Activated naive CD4-positive, alpha-beta T cell treated with anti-CD3 and anti-CD28 coated beads, Interleukin-2, amount 50 U/mL, for 24 hours (primary cell): ENCODE results near the gene ACTN3.

Experiments used
- H3K27ac Mint-ChIP-seq: one replicate; pipeline ENCODE4 v1.8.0; 2021; ENCODE audit warnings: mild to moderate bottlenecking, mixed read lengths
- H3K27me3 Mint-ChIP-seq: one replicate; pipeline ENCODE4 v1.8.0; 2021; ENCODE audit warnings: mixed read lengths
- H3K36me3 Mint-ChIP-seq: one replicate; pipeline ENCODE4 v1.8.0; 2021; ENCODE audit warnings: mixed read lengths
- H3K4me1 Mint-ChIP-seq: one replicate; pipeline ENCODE4 v1.8.0; 2021; ENCODE audit warnings: mixed read lengths
- H3K4me3 Mint-ChIP-seq: one replicate; pipeline ENCODE4 v1.8.0; 2021; ENCODE audit warnings: mild to moderate bottlenecking, mixed read lengths
- H3K9me3 Mint-ChIP-seq: one replicate; pipeline ENCODE4 v1.8.0; 2021; ENCODE audit warnings: mixed read lengths

ACTN3 gene

DNA sequence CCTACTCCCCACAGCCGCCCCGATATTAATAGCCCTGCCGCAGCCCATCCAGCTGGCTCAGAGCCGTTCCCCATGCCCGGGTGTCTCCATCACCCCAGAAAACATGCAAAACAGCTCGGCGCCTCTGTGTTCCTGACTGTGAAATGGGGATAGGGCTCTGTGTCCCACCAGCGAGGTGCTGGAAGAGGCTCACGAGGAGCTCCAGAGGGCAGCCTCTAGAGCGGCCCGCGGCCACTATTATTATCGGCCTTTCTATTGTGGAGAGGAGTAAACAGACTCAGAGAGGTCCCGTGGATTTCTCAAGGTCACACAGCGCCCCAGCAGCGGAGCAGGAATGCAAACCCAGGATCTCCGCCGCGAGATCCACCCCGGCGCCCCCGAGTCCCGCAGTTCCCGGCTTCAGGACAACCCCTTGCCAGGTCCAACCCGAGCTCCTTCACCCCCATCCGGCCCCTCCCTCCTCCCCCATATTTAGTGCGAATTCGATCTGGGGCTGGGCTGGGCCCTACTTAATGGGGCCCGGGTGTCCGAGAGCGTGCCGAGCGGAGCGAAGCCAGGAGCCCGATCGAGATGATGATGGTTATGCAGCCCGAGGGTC lies at the start of gene ACTN3:
TSS of gene ACTN3 (plus strand) at position 536 of the 598 bp plus-strand sequence. CDS start at position 571, 35 bp downstream.
- Mint-ChIP-seq H3K4me3 (peak within 1 kb of the TSS; percentile 86), H3K4me1 (peaks cover 38% of the 10 kb centered on the region), H3K27ac (peak within 1 kb of the TSS; percentile 24)

GRCh38 chr11:66497206-66497605 lies 49.5 kb upstream of the ACTN3 start:
- no peak overlapping the region for H3K27ac Mint-ChIP-seq
- no peaks in the 10 kb centered on the region for H3K4me1 Mint-ChIP-seq
- H3K27me3 Mint-ChIP-seq: no peaks in the 10 kb centered on the region
- no peaks in the 10 kb centered on the region for H3K9me3 Mint-ChIP-seq
- H3K36me3 Mint-ChIP-seq: peaks cover 9% of the 10 kb centered on the region
- H3K4me3 Mint-ChIP-seq: no peak overlapping the region

More for the DNA sequence above, at the start of gene ACTN3:
- H3K9me3 Mint-ChIP-seq: no peaks in the 10 kb centered on the region
- H3K27me3 Mint-ChIP-seq: no peaks in the 10 kb centered on the region
- H3K36me3 Mint-ChIP-seq: peaks cover 2% of the 10 kb centered on the region

- H3K4me1 Mint-ChIP-seq: no peaks in the 10 kb centered on the region
- H3K27ac Mint-ChIP-seq: no peak overlapping the region
- H3K27me3 Mint-ChIP-seq: no peaks in the 10 kb centered on the region
- no peak overlapping the region for H3K4me3 Mint-ChIP-seq
- H3K9me3 Mint-ChIP-seq: no peaks in the 10 kb centered on the region
- peaks cover 7% of the 10 kb centered on the region for H3K36me3 Mint-ChIP-seq
Measured at GRCh38 chr11:66498506-66498905, 48.2 kb upstream of the ACTN3 start.

- Mint-ChIP-seq H3K4me1 (no peaks in the 10 kb centered on the region), H3K27me3 (no peaks in the 10 kb centered on the region), H3K9me3 (no peaks in the 10 kb centered on the region), H3K36me3 (peaks cover 9% of the 10 kb centered on the region), H3K27ac (no peak overlapping the region), H3K4me3 (no peak overlapping the region)
Measured at GRCh38 chr11:66505276-66505816, 41.4 kb upstream of the ACTN3 start.

- Mint-ChIP-seq H3K36me3 (peaks cover 6% of the 10 kb centered on the region), H3K27ac (no peak overlapping the region), H3K27me3 (no peaks in the 10 kb centered on the region), H3K4me1 (peaks cover 12% of the 10 kb centered on the region), H3K4me3 (no peak overlapping the region), H3K9me3 (no peaks in the 10 kb centered on the region)
Measured at GRCh38 chr11:66509131-66509561, 37.6 kb upstream of the ACTN3 start.

GRCh38 chr11:66510271-66510989 lies 36.3 kb upstream of the ACTN3 start, which contains the start of gene BBS1:
Gene BBS1, plus strand, starts transcription at chr11:66510635. Its CDS starts 25 bp downstream, at chr11:66510660.
- Mint-ChIP-seq H3K9me3 (no peaks in the 10 kb centered on the region), H3K36me3 (peaks cover 6% of the 10 kb centered on the region), H3K27me3 (no peaks in the 10 kb centered on the region), H3K27ac (peak within 1 kb of the TSS; percentile 73), H3K4me3 (peak within 1 kb of the TSS; percentile 92), H3K4me1 (peaks cover 12% of the 10 kb centered on the region)

GRCh38 chr11:66510990-66511339 lies 35.7 kb upstream of the ACTN3 start:
- Mint-ChIP-seq H3K4me1 (peaks cover 12% of the 10 kb centered on the region), H3K9me3 (no peaks in the 10 kb centered on the region), H3K4me3 (peak overlapping the region; percentile 92), H3K27ac (peak overlapping the region; percentile 73), H3K27me3 (no peaks in the 10 kb centered on the region), H3K36me3 (peaks cover 6% of the 10 kb centered on the region)

GRCh38 chr11:66523611-66524010 lies 23.1 kb upstream of the ACTN3 start:
- Mint-ChIP-seq H3K9me3 (no peaks in the 10 kb centered on the region), H3K4me1 (no peaks in the 10 kb centered on the region), H3K36me3 (peaks cover 15% of the 10 kb centered on the region), H3K4me3 (no peak overlapping the region), H3K27me3 (no peaks in the 10 kb centered on the region), H3K27ac (no peak overlapping the region)

- H3K36me3 Mint-ChIP-seq: peaks cover 15% of the 10 kb centered on the region
- no peaks in the 10 kb centered on the region for H3K9me3 Mint-ChIP-seq
- no peak overlapping the region for H3K27ac Mint-ChIP-seq
- H3K27me3 Mint-ChIP-seq: no peaks in the 10 kb centered on the region
- no peak overlapping the region for H3K4me3 Mint-ChIP-seq
- H3K4me1 Mint-ChIP-seq: no peaks in the 10 kb centered on the region
Measured at GRCh38 chr11:66524304-66525040, 22.2 kb upstream of the ACTN3 start.

DNA sequence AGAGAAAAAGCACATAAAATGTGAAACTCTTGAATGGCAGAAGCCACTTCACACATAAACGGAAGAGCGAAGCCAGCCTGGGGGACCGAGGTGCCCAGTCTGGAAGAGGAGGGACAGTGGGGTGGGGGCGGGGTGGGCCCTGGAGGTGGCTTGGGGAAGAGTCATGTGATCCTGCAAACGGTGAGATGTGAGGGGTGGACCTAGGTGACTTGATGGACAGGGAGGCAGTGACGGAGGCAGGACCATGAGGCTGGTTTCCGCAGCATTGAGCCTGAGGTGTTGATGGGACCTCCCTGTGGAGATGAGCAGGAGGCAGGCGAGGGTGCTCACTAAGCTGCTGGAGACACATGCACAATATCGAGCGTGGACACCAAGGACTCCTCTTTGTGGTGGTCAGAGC lies 17.6 kb upstream of the ACTN3 start:
- no peaks in the 10 kb centered on the region for H3K9me3 Mint-ChIP-seq
- H3K4me3 Mint-ChIP-seq: no peak overlapping the region
- no peak overlapping the region for H3K27ac Mint-ChIP-seq
- peaks cover 4% of the 10 kb centered on the region for H3K36me3 Mint-ChIP-seq
- H3K4me1 Mint-ChIP-seq: no peaks in the 10 kb centered on the region
- H3K27me3 Mint-ChIP-seq: no peaks in the 10 kb centered on the region

DNA sequence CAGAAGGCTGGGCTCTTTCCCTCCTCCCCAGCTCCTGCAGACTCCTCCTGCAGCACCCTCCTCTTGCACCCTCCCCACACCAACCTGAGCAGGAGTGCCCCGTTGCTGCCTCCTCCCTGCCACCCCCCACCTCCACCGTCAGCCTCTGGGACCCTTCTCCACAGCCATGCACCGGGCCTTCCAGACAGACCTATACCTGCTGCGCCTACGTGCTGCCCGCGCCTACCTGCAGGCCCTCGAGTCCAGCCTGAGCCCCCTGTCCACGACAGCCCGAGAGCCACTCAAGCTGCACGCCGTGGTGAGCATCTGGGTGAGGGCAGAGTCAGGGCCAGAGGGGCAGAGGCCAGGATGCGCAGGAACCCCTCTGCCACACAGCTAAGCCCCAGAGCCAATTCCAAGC lies 17.0 kb upstream of the ACTN3 start:
- H3K27me3 Mint-ChIP-seq: no peaks in the 10 kb centered on the region
- no peaks in the 10 kb centered on the region for H3K9me3 Mint-ChIP-seq
- H3K4me1 Mint-ChIP-seq: no peaks in the 10 kb centered on the region
- H3K4me3 Mint-ChIP-seq: no peak overlapping the region
- peaks cover 4% of the 10 kb centered on the region for H3K36me3 Mint-ChIP-seq
- no peak overlapping the region for H3K27ac Mint-ChIP-seq

- Mint-ChIP-seq H3K27ac (no peak overlapping the region), H3K36me3 (peaks cover 4% of the 10 kb centered on the region), H3K9me3 (no peaks in the 10 kb centered on the region), H3K4me1 (no peaks in the 10 kb centered on the region), H3K27me3 (no peaks in the 10 kb centered on the region), H3K4me3 (no peak overlapping the region)
Measured at GRCh38 chr11:66530927-66531709, 15.6 kb upstream of the ACTN3 start.

GRCh38 chr11:66531841-66532240 lies 14.9 kb upstream of the ACTN3 start:
- no peaks in the 10 kb centered on the region for H3K9me3 Mint-ChIP-seq
- no peaks in the 10 kb centered on the region for H3K4me1 Mint-ChIP-seq
- H3K27ac Mint-ChIP-seq: no peak overlapping the region
- no peak overlapping the region for H3K4me3 Mint-ChIP-seq
- no peaks in the 10 kb centered on the region for H3K27me3 Mint-ChIP-seq
- peaks cover 4% of the 10 kb centered on the region for H3K36me3 Mint-ChIP-seq

DNA sequence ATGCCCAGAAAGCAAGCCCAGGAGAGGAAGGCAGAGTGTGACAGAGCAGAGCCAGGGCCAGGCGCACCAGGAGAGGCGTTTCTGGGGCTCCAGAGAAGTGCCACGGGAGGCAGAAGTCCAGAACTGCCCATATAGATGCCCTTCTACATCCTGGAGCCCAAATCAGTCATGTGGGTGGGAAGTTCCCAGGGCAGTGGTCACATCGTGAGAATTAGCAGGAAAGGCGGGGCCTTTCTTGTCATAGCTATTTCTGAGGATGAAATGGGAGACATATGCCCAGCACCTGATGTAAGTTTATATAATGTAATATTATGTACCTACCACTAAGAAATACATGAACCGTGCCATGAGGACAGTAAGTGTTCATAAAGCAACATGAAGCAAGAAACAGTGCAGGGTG lies 13.9 kb upstream of the ACTN3 start:
- Mint-ChIP-seq H3K4me1 (no peaks in the 10 kb centered on the region), H3K9me3 (no peaks in the 10 kb centered on the region), H3K4me3 (no peak overlapping the region), H3K27ac (no peak overlapping the region), H3K27me3 (no peaks in the 10 kb centered on the region), H3K36me3 (peaks cover 6% of the 10 kb centered on the region)

- Mint-ChIP-seq H3K27ac (no peak overlapping the region), H3K36me3 (peaks cover 7% of the 10 kb centered on the region), H3K9me3 (no peaks in the 10 kb centered on the region), H3K4me3 (no peak overlapping the region), H3K4me1 (peaks cover 32% of the 10 kb centered on the region), H3K27me3 (no peaks in the 10 kb centered on the region)
Measured at GRCh38 chr11:66539170-66539869, 7.4 kb upstream of the ACTN3 start.
